Smooth muscle cell (in vitro differentiated cells): Measurements from ENCODE around the gene OR7A10. TPM values are rescaled to one million over a fixed set of nuclear protein-coding genes. Genes with fewer than 3 reads are reported as not detected.

ENCODE experiments used
- DNase-seq: peaks from one replicate; lab custom pipeline; 2025; ENCODE audit not compliant: unreplicated experiment; lab: John Stamatoyannopoulos, UW
- H2AFZ ChIP-seq: fragments of 200-600 bp; sonication (generic); 2 replicates; pipeline ENCODE4 v1.6.0; 2016; ENCODE audit warnings: antibody characterized with exemption, low read depth, mild to moderate bottlenecking
- H3F3A ChIP-seq: fragments of 200-600 bp; sonication (generic); 2 replicates; pipeline ENCODE4 v1.6.0; 2017; ENCODE audit warnings: antibody characterized with exemption, low read depth
- H3K27ac ChIP-seq: fragments of 200-600 bp; sonication (generic); 2 replicates; pipeline ENCODE4 v1.5.1; 2016; ENCODE audit warnings: low read depth, mild to moderate bottlenecking
- H3K27me3 ChIP-seq: fragments of 200-600 bp; sonication (generic); 2 replicates; pipeline ENCODE4 v1.6.1; 2016; ENCODE audit warnings: low read depth, mild to moderate bottlenecking
- H3K36me3 ChIP-seq: fragments of 200-600 bp; sonication (generic); 2 replicates; pipeline ENCODE4 v1.5.1; 2016; ENCODE audit warnings: low read depth
- H3K4me1 ChIP-seq: fragments of 200-600 bp; sonication (generic); 2 replicates; pipeline ENCODE4 v1.5.1; 2016; ENCODE audit warnings: low read depth
- H3K4me2 ChIP-seq: fragments of 200-600 bp; sonication (generic); 2 replicates; pipeline ENCODE4 v1.6.0; 2016; ENCODE audit warnings: mild to moderate bottlenecking
- H3K4me3 ChIP-seq: fragments of 200-600 bp; sonication (generic); 2 replicates; pipeline ENCODE4 v1.5.1; 2016; ENCODE audit warnings: mild to moderate bottlenecking
- H3K79me2 ChIP-seq: fragments of 200-600 bp; sonication (generic); 2 replicates; pipeline ENCODE4 v1.6.0; 2016; ENCODE audit warnings: low read depth, mild to moderate bottlenecking
- H3K9ac ChIP-seq: fragments of 200-600 bp; sonication (generic); 2 replicates; pipeline ENCODE4 v1.6.0; 2016; ENCODE audit warnings: low read depth
- H3K9me3 ChIP-seq: fragments of 200-600 bp; sonication (generic); replicated peaks from 2 replicates; pipeline ENCODE4 v1.5.1; 2016; ENCODE audit warnings: low read depth
- H4K20me1 ChIP-seq: fragments of 200-600 bp; sonication (generic); 2 replicates; pipeline ENCODE4 v1.6.0; 2016; ENCODE audit warnings: low read depth
- CTCF ChIP-seq: fragments of 200-600 bp; sonication (generic); IDR thresholded peaks from 2 replicates; pipeline ENCODE4 v1.5.1; 2017; ENCODE audit warnings: borderline replicate concordance, mild to moderate bottlenecking, antibody characterized with exemption; ENCODE audit not compliant: insufficient read depth, poor library complexity, severe bottlenecking
- WGBS: methylation state at CpG from one replicate; pipeline ENCODE4 v1.1.7; 2016; ENCODE audit warnings: low lambda C conversion rate; 5-methylcytosine and 5-hydroxymethylcytosine counted together
- polyA plus RNA-seq: library from polyadenylated mRNA; unstranded; fragments of >200 nt; fragmentation: Nextera tagmentation; extraction: Ambion mirVana; gene quantifications from 2 replicates; pipeline ENCODE4 v1.2.1, GENCODE V29; 2016
- total RNA-seq: library from RNA; depleted of rRNA; stranded (reverse); fragments of >200 nt; gene quantifications from 2 replicates; pipeline ENCODE4 v1.2.3, GENCODE V29; 2014

The OR7A10 gene
- total and polyA plus RNA-seq, 2 experiments from 2014 or later, result not detected

- Histone ChIP-seq H3K27me3 (no peaks in the 10 kb centered on the region), H3K9me3 (no peaks in the 10 kb centered on the region), H3K4me3 (no peak overlapping the region), H3K36me3 (no peaks in the 10 kb centered on the region), H3K27ac (no peak overlapping the region), H3K79me2 (no peaks in the 10 kb centered on the region), H3K4me2 (no peak overlapping the region), H3F3A (no peaks in the 10 kb centered on the region), H3K4me1 (no peaks in the 10 kb centered on the region), H3K9ac (no peak overlapping the region), H2AFZ (no peak overlapping the region), H4K20me1 (no peaks in the 10 kb centered on the region)
- DNase-seq, result no peak
- TF ChIP-seq CTCF, result no peak
- WGBS, result 68% methylated on average over 4 of the region's 4 CpGs
Observed at GRCh38 chr19:14830702-14831101, 18.0 kb downstream of the OR7A10 start.

GRCh38 chr19:14826006-14826405, 22.7 kb downstream of the OR7A10 start:
- Histone ChIP-seq H3K4me2 (no peak overlapping the region), H3K4me1 (no peaks in the 10 kb centered on the region), H3K36me3 (no peaks in the 10 kb centered on the region), H3K27me3 (no peaks in the 10 kb centered on the region), H3K9ac (no peak overlapping the region), H3K4me3 (no peak overlapping the region), H3K27ac (no peak overlapping the region), H3F3A (no peaks in the 10 kb centered on the region), H3K9me3 (no peaks in the 10 kb centered on the region), H4K20me1 (no peaks in the 10 kb centered on the region), H2AFZ (no peak overlapping the region), H3K79me2 (no peaks in the 10 kb centered on the region)
- WGBS, result 83% methylated on average over 2 of the region's 2 CpGs
- DNase-seq, result no peak
- TF ChIP-seq CTCF, result no peak

DNA sequence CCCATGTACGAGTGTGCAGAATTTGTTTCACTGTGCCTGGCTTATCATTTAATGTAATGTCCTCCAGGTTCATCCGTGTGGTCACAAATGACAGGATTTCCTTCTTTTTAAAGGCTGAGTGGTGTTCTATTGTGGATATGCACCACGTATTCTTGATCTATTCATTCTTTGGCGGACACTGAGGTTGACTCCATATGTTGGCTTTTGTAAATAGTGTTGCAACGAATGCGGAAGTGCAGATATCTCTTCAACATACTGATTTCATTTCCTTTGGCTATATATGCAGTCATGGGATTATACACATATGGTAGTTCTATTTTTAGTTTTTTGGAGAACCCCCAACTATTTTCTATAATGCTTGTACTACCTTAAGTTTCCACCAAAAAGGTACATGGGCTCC, 26.8 kb downstream of the OR7A10 start:
- no peaks in the 10 kb centered on the region for H3K27me3 ChIP-seq
- no peak overlapping the region for H3K27ac ChIP-seq
- H3K9ac ChIP-seq, result no peak overlapping the region
- DNase-seq, result no peak
- H4K20me1 ChIP-seq, result no peaks in the 10 kb centered on the region
- no peaks in the 10 kb centered on the region for H3K79me2 ChIP-seq
- no peak overlapping the region for H3K4me3 ChIP-seq
- no peaks in the 10 kb centered on the region for H3K4me1 ChIP-seq
- H3K9me3 ChIP-seq, result no peaks in the 10 kb centered on the region
- no peaks in the 10 kb centered on the region for H3F3A ChIP-seq
- no peak for TF ChIP-seq CTCF
- H3K4me2 ChIP-seq, result no peak overlapping the region
- H3K36me3 ChIP-seq, result no peaks in the 10 kb centered on the region
- no peak overlapping the region for H2AFZ ChIP-seq
- 63% methylated on average over 6 of the region's 6 CpGs for WGBS

DNA sequence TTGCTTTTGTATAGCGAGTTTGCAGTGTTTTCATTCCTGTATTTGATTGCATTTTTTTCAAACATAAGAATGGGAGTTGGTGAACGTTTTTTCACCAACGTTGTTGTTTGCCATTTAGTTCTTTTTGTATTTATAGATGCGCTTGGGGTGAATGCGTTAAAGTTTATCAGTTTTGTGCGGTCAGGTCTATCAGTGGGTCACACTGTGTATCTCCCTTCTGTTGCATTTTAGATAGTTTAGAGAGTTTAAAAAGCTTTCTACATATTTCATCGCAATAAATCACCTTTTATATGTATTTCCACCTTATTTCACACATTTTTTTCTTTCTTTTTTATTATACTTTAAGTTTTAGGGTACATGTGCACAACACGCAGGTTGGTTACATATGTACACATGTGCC, 30.1 kb downstream of the OR7A10 start:
- Histone ChIP-seq H3K4me1 (no peaks in the 10 kb centered on the region), H3K4me2 (no peak overlapping the region), H4K20me1 (no peaks in the 10 kb centered on the region), H3K27me3 (no peaks in the 10 kb centered on the region), H3K9me3 (no peaks in the 10 kb centered on the region), H3K27ac (no peak overlapping the region), H3K79me2 (no peaks in the 10 kb centered on the region), H3F3A (no peaks in the 10 kb centered on the region), H3K9ac (no peak overlapping the region), H3K36me3 (no peaks in the 10 kb centered on the region), H2AFZ (no peak overlapping the region), H3K4me3 (no peak overlapping the region)
- TF ChIP-seq CTCF, result no peak
- 76% methylated on average over 8 of the region's 8 CpGs for WGBS
- DNase-seq, result no peak
